Bronchial epithelial cell (primary cell): Measurements from ENCODE around the gene SHISA8. TPM values are rescaled to one million over a fixed set of nuclear protein-coding genes. Genes with fewer than 3 reads are reported as not detected.
"Not testable (repeated sequence)": the region's sequence is repeated elsewhere in the genome, so short reads cannot be mapped to it uniquely, and the experiment has no call there.

ENCODE experiments used
- DNase-seq: peaks from one replicate; pipeline ENCODE4 v3.0.0-alpha.2; 2010; ENCODE audit warnings: low read depth
- FAIRE-seq: peaks from 2 replicates; lab custom pipeline; 2011; peaks lifted over from hg19 to GRCh38; lab: Jason Lieb, UNC
- H3K27me3 ChIP-seq: 2 replicates; pipeline ENCODE4 v1.5.1; 2011; ENCODE audit warnings: low read length; ENCODE audit not compliant: control insufficient read depth, insufficient read depth
- H3K36me3 ChIP-seq: 2 replicates; pipeline ENCODE4 v1.5.1; 2011; ENCODE audit warnings: low read length; ENCODE audit not compliant: control insufficient read depth, insufficient read depth
- H3K4me3 ChIP-seq: 2 replicates; pipeline ENCODE4 v1.5.1; 2011; ENCODE audit warnings: mild to moderate bottlenecking, low read depth, low read length, control low read depth
- total RNA-seq: library from RNA; depleted of rRNA; stranded (reverse); fragments of >200 nt; gene quantifications from 2 replicates; pipeline ENCODE4 v1.2.1, GENCODE V29; 2014
- TF ChIP-seq, protein P1 (sequence below): IDR thresholded peaks from 2 replicates; pipeline ENCODE4 v1.5.1; 2011; ENCODE audit warnings: mild to moderate bottlenecking, moderate library complexity, low read length, control low read depth, inconsistent platforms; ENCODE audit not compliant: insufficient read depth, severe bottlenecking

SHISA8 gene
- total RNA-seq, 1 donor from 2014 or later: not detected

GRCh38 chr22:41951898-41952474 lies 37.1 kb upstream of the SHISA8 start, which contains the start of gene SMIM45:
Gene SMIM45, plus strand, starts transcription at chr22:41952150.
- FAIRE-seq: no peak
- TF ChIP-seq, protein P1, sequence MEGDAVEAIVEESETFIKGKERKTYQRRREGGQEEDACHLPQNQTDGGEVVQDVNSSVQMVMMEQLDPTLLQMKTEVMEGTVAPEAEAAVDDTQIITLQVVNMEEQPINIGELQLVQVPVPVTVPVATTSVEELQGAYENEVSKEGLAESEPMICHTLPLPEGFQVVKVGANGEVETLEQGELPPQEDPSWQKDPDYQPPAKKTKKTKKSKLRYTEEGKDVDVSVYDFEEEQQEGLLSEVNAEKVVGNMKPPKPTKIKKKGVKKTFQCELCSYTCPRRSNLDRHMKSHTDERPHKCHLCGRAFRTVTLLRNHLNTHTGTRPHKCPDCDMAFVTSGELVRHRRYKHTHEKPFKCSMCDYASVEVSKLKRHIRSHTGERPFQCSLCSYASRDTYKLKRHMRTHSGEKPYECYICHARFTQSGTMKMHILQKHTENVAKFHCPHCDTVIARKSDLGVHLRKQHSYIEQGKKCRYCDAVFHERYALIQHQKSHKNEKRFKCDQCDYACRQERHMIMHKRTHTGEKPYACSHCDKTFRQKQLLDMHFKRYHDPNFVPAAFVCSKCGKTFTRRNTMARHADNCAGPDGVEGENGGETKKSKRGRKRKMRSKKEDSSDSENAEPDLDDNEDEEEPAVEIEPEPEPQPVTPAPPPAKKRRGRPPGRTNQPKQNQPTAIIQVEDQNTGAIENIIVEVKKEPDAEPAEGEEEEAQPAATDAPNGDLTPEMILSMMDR: no peak

DNA sequence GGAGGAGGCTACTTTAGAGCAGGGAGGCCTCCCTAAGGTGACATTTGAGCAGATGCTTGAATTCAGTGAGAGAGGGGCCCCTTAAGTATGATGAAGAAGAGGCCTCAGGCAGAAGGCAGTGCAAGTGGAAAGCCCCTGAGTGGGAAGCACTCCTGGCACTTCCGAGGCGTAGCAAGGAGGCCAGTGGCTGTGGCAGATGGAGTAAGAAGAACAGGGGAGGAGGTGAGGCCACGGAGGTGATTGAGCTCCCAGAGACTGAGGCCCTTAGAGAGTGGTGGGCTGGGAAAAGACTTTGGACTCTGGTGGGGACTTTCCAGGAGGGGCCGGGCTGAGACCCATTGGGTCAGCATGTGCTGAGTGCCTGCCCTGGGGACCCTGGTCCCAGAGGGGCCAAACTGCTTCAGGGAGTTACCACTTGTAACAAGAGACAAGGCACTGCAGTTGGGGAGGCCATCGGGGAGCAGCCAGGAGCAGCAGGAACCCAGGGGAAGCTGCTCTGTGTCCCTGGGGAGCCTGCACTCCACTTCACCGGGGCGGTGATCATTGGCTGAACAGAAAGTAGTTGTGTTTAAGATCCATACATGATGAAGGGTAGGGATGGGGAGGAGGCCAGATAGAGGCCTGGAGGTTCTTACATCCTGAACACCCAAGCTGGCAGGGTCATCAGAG lies 34.6 kb upstream of the SHISA8 start:
- TF ChIP-seq, protein P1: no peak
- Histone ChIP-seq H3K27me3 (no peaks in the 10 kb centered on the region), H3K4me3 (no peak overlapping the region), H3K36me3 (no peaks in the 10 kb centered on the region)
- no peak for DNase-seq
- no peak for FAIRE-seq

More at GRCh38 chr22:41951898-41952474, 37.1 kb upstream of the SHISA8 start, which contains the start of gene SMIM45:
- no peak for DNase-seq
- no peaks in the 10 kb centered on the region for H3K36me3 ChIP-seq
- H3K4me3 ChIP-seq: no peak within 1 kb of the TSS
- H3K27me3 ChIP-seq: no peaks in the 10 kb centered on the region

DNA sequence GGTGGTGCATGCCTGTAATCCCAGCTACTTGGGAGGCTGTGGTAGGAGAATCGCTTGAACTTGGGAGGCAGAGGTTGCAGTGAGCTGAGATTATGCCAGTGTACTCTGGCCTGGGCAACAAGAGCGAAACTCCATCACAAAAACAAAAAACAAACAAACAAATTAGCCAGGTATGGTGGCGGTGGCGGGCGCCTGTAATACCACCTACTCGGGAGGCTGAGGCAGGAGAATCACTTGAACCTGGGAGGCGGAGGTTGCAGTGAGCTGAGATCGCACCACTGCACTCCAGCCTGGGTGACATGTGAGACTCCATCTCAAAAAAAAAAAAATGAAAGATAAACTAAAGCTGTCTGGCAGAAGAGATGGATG lies 34.0 kb upstream of the SHISA8 start:
- H3K36me3 ChIP-seq, FAIRE-seq, H3K4me3 ChIP-seq, DNase-seq, H3K27me3 ChIP-seq: not testable (repeated sequence)

DNA sequence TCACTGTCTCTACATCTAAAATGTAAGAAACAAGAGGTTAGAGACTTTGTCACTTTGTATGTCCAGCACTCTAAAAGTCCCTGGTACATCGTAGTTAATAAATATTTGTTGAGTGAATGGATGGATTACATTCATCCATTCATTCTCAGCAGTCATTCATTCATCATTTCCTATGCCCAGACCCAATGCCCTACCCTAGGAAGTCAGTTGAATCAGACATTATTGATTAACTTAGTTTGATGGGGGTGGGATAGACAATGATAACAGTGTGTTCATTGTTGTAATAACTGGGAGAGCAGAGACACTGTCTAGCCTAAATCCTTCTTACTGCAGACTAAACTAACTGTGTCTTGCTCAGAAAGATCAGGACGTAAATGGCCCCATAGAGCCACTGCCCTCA lies 33.3 kb upstream of the SHISA8 start:
- FAIRE-seq (no peak), DNase-seq (no peak)
- Histone ChIP-seq H3K36me3 (no peaks in the 10 kb centered on the region), H3K27me3 (no peaks in the 10 kb centered on the region), H3K4me3 (no peak overlapping the region)
- TF ChIP-seq, protein P1: no peak

DNA sequence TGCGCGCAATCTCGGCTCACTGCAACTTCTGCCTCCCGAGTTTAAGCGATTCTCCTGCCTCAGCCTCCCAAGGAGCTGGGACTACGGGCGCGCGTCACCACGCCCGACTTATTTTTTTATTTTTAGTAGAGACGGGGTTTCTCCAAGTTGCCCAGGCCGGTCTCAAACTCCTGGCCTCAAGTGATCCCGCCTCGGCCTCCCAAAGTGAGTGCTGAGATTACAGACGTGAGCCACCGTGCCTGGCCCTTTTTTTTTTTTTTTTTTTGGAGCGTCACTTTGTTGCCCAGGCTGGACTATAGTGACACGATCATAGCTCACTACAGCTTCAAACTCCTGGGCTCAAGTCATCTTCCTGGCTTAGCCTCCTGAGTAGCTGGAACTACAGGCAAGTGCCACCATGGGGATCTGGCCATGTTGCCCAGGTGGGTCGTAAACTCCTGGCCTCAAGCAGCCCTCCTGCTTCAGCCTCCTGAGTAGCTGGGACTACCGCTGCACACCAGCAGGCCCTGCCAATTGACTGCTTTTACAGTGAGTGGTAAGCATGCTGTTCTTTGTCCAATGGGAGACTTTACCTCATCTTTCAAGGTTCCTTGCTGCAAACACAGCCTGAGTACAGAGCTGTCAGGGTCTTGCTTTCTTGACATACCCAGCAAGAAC lies 32.7 kb upstream of the SHISA8 start:
- TF ChIP-seq, protein P1: no peak
- no peak for FAIRE-seq
- H3K36me3 ChIP-seq: no peaks in the 10 kb centered on the region

More for the DNA sequence above, 32.7 kb upstream of the SHISA8 start:
- no peak overlapping the region for H3K4me3 ChIP-seq
- no peaks in the 10 kb centered on the region for H3K27me3 ChIP-seq
- DNase-seq: no peak
